HG02798 (cell line): Measurements from ENCODE around the gene TRIM75.
"Not testable (repeated sequence)": the region's sequence is repeated elsewhere in the genome, so short reads cannot be mapped to it uniquely, and the experiment has no call there.

Source experiments
- ATAC-seq: cut with Tn5 transposase; IDR thresholded peaks from one replicate; pipeline ENCODE4 v1.9.1; 2021; ENCODE audit warnings: mild to moderate bottlenecking; ENCODE audit not compliant: unreplicated experiment, poor library complexity

TRIM75 gene

DNA sequence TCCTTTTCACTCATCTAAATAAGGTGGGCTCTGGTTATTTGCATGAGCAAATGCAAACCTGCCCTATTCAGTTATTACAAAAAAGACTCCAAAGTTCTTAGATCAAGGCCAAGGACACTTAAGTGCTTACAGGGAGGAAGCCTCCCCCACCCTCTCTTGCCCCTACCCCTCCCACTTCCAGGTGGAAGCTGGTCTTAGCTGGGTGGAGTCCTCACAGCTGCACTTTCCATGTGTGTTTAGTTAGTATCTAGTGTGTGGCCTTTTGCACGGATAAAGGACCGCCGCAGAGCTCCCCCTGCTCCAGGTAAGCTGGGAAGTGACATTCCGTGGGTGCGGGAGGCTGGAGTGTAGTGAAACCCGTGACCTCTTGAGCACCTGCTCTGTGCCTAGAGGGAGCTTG, at the start of gene TRIM75:
Gene TRIM75 (plus strand): TSS at position 222 of the 400 bp plus-strand sequence. CDS start 5,282 bp downstream, outside the sequence.
- no peak for ATAC-seq

DNA sequence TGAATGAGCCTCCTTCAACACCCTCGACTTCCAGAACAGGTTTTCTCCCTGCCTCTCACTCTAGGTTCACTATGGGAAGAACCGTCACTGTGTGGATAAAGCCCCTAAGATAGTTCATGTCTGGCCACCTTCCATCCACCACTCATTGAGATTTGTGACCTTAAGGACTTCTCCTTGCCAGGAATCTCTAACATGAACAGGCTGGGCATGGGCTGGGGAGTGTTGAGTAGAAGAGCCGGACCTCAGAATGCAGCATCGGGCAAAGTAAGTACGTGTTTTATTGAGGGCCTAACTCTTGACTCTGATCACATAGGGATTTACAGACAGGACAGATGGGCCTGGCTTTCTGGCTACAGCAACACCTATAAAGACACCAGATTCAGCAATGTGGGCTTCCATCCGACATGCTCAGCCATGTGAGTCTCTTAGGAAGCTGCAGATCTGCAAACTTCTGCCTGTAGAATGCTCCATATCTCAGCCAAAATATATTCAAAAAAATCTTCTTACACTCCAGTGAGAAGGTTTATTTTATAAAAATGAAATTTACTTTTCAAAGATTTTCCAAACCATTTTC, 48.2 kb upstream of the TRIM75 start:
- no peak for ATAC-seq

DNA sequence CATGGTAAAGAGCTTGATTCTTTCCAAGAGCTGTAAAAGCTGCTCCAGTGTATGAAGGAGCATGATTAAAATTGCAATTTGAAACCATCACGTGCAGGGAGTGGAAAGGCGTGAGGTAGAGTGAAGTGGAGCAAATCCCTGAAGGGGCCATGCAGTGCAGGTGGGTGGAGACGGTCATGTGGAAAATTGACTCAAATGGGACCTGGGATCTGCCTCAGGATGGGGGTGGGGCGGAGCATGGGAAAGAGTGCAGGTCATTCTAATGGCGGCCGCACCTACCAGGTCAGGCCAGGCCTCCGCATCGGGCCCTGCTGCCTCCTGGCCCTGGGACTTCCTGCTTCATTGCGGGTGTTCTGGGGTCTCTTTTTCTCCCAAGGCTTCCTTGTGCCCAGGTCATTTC, 47.2 kb upstream of the TRIM75 start:
- ATAC-seq, result no peak

DNA sequence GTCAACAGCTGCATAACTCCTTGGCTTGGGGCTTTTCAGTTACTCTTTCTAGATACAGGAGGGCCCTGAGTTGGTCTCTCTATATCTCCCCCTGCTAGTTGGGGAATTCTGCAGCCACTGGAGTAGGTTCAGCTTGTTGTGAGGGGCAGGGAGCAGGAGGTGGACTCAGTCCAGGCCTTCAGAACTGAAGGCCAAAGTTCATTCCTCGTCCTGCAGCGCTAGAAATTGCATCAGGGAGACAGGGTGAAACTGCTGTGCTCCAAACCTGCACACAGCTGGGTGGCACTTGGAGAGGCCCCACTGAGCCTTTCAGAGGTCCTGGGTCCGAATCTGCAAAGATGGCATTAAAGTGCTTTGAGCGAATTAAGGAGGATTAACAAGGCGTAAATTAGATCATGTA, 46.8 kb upstream of the TRIM75 start:
- no peak for ATAC-seq

DNA sequence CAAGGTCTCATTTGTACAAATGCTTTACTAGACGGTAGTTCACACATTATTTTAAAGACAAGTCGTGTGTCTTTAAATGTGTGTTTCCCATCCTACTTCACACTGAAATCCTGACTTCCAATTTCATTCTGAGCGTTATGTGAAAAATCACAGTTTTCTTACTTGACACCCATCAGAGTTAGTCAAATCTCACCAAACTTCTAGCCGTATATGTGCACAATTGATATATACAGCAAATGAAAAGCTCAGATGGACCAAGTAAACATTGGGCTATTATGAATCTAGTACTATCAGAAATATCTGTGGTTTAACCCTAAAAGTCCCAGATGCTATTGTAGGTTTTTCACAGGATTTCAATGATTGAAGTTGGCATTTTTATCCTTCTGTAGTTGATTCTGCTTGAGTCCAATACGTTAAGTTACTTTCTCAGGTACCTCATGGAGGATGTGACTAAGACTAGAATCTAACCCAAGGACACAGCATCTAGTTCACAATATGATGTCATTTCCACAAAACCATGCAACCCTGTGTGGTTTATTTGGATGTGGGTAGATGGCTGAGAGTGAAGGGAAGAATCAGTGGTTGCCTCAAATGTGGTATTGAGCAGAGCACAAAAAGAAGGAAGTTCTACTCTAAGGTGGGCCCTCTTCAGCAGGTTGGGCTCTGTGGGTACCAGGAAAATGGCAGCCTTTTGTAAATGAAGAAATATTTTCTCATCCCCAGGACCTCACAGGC, 44.0 kb upstream of the TRIM75 start:
- peak; percentile 67 for ATAC-seq

DNA sequence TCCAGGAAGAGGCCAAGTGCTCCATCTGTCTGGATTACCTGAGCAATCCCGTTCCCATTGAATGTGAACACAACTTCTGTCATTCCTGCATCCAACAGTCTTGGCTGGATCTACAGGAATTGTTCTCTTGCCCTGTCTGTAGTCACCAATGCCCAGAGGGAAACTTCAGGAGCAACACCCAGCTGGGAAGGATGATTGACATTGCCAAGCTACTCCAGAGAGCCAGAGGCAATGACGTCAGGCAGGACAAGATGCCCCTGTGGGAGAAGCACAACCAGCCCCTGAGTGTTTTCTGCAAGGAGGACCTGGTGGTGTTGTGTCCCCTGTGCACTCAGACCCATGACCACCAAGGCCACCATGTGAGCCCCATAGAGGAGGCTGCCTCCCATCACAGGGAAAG, 43.2 kb upstream of the TRIM75 start:
- ATAC-seq, result no peak

DNA sequence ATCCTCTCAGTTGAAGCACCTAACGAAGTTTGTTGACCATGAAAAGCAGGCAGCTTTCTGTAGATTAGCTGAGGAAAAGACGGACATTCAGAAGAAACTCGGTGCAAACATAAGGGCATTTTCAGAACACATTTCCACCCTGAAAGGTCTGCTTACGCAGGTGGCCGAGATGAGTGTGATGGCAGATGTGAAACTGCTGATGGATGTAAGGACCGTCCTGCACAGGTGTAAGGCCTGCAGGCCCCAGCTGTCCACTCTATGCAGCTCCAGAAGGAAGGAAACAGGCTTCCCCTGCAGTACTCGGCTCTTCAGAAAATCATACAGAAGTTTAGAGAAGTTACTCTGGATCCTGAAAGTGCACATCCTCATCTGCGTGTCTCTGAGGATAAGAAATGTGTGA, 42.7 kb upstream of the TRIM75 start:
- no peak for ATAC-seq

DNA sequence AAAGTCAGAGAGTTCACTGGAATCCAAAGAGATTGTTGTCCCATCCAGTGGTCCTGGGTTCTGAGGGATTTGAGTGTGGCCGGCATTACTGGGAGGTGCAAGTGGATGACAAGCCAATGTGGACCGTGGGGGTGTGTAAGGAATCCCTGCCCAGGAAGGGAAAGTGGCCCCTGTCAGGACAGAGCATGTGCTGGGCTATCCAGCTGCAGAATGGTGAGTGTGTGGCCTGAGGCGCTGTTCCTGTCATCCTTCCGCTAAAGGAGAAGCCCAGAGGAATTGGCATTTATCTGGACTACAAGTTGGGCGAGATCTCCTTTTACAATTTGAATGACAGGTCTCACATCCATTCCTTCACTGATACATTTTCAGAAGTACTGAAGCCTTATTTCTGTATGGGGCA, 42.3 kb upstream of the TRIM75 start:
- ATAC-seq, result no peak

DNA sequence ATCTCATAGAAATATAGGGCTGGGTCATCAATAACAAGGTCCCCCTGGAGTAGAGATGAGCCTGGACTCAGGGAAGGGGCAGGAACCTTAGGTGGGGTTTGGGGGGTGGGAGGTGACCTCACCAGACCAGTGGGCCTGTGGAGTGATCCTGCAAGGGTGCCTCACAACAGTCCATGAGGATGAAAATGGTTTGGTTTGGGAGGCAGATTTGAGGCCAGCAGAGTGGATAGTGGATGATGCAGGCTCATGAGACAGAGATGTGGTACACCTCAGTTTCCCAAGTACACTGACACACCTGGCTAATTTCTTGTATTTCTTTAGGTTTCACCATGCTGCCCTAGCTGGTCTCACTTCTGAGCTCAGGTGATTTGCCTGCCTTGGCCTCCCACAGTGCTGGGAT, 40.0 kb upstream of the TRIM75 start:
- no peak for ATAC-seq

DNA sequence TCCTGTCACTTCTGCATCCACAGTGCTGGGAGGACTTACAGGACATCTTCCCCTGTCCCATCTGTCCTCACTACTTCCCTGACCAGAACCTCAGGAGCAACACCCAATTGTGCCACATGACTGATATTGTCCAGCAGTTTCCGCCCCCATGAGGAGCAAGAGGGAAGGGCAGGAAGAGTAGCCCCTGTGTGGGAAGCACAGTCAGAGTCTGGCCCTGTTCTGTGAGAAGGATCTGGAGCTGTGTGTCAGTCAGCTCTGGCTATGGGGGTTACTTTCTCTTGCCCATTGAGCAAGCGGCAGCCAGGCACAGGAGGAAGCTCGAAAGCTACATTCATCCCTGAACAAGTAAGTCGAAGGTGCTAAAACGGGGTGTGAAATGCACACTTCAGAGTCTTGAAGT, 36.7 kb upstream of the TRIM75 start:
- ATAC-seq, result peak; percentile 70

DNA sequence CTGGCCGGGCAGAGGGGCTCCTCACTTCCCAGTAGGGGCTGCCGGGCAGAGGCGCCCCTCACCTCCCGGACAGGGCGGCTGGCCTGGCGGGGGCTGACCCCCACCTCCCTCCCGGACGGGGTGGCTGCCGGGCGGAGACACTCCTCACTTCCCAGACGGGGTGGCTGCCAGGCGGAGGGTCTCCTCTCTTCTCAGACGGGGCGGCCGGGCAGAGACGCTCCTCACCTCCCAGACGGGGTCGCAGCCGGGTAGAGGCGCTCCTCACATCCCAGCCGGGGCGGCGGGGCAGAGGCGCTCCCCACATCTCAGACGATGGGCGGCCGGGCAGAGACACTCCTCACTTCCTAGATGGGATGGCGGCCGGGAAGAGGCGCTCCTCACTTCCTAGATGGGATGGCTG, 33.7 kb upstream of the TRIM75 start:
- not testable (repeated sequence) for ATAC-seq

DNA sequence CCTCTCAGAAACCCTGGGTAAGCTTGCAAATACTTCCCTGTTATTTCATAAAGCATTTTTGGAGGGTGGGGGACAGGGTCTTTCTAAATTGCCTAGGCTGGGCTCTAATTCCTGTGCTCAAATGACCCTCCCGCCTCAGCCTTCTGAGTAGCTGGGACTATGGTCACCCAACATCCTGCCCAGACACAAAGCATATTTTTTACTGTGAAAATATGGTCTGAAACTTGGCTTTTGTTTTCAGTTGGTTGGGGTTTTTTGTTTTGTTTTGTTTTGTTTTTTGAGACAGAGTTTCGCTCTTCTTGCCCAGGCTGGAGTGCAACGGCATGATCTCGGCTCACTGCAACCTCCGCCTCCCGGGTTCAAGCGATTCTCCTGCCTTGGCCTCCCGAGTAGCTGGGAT, 27.9 kb upstream of the TRIM75 start:
- peak; percentile 47 for ATAC-seq

DNA sequence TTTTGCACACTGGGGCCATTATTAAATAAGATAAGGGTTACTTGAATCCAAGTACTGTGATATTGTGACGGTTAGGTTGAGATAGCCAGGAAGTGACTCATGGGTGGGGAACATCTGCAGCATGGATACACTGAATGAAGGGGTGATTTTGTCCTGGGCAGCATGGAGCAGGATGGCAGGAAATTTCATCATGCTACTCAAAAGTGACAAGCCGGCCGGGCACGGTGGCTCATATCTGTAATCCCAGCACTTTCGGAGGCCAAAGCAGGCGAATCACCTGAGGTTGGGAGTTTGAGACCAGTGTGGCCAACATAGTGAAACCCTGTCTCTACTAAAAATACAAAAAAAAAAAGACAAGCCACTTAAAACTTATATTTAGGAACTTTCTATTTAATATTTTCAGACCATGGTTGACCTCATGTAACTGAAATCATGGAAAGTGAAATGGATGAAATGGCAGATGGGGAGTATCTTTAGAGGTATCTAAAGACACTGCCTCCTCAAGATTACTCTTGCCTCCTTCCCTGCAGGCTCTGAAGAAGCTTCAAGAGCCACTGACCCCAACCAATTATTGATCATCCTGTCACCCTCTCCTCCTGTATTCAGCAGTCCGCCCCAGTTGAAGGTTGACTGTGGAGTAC, 25.8 kb upstream of the TRIM75 start:
- ATAC-seq, result no peak

DNA sequence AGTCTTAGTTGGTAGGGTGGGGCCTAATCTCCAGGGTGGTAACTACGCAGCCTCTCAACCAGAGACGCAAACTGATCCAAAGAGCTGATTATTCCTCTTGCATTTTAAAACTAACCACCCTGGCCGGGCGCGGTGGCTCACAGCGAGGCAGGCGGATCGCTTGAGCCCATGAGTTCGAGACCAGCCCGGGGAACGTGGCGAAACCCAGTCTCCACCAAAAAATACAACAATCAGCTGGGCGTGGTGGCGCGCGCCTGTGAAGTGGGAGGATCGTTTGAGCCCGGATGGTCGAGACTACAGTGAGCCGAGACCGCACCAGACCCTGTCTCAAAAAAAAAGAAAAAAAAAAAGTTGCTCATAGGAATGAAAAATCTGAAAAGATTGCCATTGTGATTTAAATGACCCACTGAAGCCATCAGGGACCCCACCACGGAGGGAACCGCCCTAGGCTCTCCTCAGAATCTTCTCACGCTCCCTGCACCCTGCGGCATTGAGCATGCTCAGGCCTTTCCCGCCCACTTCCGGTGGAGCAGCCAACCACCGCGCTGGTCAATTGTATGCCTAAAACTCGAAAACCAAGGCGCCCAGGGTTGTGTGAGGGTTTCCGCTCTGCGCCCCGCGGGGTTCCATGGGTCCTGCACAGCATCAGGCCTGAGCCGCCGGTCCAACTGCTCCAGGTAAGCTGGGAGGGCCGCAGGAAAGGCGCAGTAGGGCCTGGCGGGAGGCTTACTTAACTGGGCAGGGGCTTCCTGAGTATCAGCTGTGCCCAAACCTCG, 22.0 kb upstream of the TRIM75 start, which contains the start of gene TRIM60:
Gene TRIM60 (plus strand): TSS at position 564 of the 776 bp plus-strand sequence. CDS start 8,074 bp downstream, outside the sequence.
- ATAC-seq, result no peak

DNA sequence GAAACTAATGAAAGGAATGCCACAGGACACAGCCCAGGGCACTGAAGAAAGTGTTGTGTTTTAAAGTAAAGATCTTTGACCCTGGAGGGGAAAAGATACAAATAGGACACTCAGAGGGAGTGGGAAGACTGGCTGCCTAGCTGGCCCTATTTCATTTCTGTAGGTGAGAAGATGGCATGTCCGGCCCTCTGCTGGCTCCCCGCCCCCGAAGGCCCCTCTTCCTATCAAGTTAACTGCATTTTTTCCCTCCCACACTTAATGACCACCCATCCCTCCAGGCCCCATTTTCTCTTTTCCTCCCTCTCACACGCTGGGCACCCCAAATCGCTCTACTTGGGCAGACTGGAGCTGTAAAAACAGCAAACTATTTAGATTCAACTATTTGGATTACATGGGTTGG, 5.5 kb upstream of the TRIM75 start:
- no peak for ATAC-seq

DNA sequence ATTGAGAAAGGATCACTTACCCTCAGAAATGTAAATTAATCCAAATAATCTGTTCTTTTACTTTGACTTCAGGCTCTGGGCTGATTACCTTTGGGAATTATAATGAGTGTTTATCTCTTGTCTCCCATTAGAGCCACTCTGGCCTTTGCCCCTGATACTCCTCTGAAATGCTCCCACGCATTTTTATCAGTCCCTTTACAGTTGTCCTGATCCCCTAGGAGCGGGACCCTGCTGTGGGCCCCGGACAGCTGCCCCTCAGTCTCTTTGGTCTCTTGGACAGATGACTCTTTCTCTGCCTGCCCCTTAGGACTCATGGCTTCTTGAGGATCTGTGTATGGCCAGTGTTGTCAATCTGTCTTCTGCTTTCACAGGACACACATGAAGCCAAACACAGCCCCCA, 1.0 kb upstream of the TRIM75 start:
- no peak for ATAC-seq

DNA sequence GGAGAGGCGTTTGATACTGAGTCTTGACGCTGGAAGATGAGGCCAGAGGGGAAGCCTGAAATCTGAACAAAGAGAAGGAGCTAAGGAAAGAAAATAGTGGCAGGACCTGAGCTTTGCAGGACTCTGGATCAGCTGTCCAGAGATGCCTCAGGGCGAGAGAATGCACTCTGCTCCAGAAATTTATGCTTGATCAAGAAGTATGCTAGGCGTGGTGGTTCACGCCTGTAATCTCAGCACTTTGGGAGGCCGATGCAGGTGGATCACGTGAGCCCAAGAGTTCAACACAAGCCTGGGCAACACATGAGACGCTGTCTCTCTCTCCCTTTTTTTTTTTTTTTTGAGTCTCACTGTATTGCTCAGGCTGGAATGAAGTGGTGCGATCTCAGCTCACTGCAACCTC, 1.9 kb downstream of the TRIM75 start:
- ATAC-seq, result no peak

DNA sequence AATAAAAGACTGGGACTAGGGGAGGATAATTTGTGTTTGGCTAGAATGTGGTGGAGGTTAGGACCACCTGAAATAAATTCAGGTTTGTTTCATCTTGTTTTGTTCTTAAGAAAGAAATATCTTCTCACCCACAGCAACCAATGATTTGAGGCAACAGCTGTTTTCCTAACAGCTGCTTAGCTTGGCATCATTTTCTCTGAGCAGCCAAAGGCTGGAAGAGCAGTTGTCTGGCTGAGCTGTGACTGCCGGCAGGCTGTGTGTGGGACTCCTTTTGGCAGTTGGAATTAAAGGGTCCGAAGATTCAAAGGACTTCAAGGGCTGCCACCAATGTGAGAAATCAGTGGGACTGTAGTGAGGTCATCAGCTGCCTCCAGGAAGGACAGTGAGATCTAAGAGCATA, 5.0 kb downstream of the TRIM75 start:
- ATAC-seq, result no peak

DNA sequence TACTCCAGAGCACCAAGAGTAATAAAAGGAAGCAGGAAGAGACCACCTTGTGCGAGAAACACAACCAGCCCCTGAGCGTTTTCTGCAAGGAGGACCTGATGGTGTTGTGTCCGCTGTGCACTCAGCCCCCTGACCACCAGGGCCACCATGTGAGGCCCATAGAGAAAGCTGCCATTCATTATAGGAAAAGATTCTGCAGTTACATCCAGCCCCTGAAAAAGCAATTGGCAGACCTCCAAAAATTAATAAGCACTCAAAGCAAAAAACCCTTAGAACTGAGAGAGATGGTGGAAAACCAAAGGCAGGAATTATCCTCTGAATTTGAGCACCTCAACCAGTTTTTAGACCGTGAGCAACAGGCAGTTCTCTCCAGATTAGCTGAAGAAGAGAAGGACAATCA, 5.7 kb downstream of the TRIM75 start:
- no peak for ATAC-seq

DNA sequence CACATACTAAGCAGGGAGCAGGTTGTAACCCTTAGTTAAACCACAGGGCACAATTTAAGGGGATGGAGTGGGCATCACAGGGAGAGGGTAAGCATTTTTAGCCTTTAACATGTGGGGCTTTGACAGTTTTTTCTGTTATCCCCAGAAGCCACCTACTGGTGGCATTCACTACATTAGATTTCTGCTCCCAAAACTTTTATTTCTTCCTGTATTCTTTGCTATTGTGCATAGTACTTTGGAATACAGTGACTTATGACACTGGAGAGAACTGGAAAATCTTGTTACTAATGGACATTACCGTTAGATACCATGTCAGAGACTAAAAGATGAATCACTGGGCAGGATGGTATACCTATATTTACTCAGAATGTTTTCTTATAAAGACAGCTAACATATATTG, 7.3 kb downstream of the TRIM75 start:
- ATAC-seq, result no peak

DNA sequence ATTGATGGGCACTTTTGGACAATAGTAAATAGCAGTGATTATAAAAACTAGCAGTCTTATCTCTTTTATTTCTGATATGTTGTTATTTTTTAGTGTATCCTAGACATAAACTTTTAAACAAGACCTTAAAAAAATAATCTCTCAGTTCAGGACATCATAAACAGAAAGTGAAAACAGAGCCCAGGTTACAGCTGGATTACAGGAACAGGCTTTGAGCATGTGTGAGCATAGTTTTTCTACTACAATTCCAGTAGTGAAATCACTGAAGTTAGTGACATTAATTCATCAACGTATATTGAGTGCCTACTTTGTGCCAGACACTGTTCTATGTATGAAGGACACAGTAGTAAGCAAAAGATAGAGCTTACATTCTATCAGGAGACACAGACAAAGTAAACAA, 16.9 kb downstream of the TRIM75 start:
- no peak for ATAC-seq
